ENCODE data around the gene FAM161B. TPM values are rescaled to one million over a fixed set of nuclear protein-coding genes. Genes with fewer than 3 reads are reported as not detected.
A peak's percentile ranks its signal among the peaks of the same experiment; 100 is the strongest.
"Not testable (repeated sequence)": the region's sequence is repeated elsewhere in the genome, so short reads cannot be mapped to it uniquely, and the experiment has no call there.

FAM161B gene, protein sequence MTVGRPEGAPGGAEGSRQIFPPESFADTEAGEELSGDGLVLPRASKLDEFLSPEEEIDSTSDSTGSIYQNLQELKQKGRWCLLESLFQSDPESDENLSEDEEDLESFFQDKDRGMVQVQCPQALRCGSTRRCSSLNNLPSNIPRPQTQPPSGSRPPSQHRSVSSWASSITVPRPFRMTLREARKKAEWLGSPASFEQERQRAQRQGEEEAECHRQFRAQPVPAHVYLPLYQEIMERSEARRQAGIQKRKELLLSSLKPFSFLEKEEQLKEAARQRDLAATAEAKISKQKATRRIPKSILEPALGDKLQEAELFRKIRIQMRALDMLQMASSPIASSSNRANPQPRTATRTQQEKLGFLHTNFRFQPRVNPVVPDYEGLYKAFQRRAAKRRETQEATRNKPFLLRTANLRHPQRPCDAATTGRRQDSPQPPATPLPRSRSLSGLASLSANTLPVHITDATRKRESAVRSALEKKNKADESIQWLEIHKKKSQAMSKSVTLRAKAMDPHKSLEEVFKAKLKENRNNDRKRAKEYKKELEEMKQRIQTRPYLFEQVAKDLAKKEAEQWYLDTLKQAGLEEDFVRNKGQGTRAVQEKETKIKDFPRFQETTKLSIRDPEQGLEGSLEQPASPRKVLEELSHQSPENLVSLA
- 4.3 and 4.8 TPM in 2 replicates for total RNA-seq

- peak; percentile 84 for DNase-seq (ENCODE audit: extremely low read depth, low read depth, low spot score)
Observed at GRCh38 chr14:73949752-73950734, at the start of gene FAM161B, which contains the start of gene COQ6. Gene FAM161B, minus strand, starts transcription at chr14:73950094. Its CDS starts 68 bp downstream, at chr14:73950026. Gene COQ6, plus strand, starts transcription at chr14:73950302. Its CDS starts 31 bp downstream, at chr14:73950333.

- no peak for DNase-seq (ENCODE audit: extremely low read depth, low read depth, low spot score)
Observed at GRCh38 chr14:73998726-73999125, 48.8 kb upstream of the FAM161B start.

DNA sequence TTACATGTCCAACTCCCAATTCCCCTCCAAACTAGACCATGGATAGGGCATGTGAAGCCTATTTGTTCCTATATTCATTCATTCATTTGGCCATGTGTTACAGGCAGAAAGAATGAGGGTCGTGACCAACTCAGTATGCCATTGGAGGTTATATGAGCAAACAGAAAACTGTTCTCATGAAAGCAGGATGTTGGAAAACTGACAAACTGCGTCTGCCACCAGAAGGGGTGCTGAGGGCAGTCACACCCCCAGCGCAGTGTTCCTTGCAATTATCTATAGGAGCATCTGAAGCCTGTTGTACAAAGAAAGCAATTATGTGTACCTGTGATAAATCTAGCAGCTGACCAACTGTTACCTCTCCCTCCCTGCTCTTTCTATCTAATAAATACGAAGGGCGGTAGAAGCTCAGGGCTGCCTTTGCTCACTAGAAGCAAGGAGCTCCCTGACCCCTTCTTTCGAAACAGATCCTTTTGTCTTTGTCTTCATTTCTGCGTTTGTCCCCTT, 48.1 kb upstream of the FAM161B start:
- no peak for DNase-seq (ENCODE audit: extremely low read depth, low read depth, low spot score)

DNA sequence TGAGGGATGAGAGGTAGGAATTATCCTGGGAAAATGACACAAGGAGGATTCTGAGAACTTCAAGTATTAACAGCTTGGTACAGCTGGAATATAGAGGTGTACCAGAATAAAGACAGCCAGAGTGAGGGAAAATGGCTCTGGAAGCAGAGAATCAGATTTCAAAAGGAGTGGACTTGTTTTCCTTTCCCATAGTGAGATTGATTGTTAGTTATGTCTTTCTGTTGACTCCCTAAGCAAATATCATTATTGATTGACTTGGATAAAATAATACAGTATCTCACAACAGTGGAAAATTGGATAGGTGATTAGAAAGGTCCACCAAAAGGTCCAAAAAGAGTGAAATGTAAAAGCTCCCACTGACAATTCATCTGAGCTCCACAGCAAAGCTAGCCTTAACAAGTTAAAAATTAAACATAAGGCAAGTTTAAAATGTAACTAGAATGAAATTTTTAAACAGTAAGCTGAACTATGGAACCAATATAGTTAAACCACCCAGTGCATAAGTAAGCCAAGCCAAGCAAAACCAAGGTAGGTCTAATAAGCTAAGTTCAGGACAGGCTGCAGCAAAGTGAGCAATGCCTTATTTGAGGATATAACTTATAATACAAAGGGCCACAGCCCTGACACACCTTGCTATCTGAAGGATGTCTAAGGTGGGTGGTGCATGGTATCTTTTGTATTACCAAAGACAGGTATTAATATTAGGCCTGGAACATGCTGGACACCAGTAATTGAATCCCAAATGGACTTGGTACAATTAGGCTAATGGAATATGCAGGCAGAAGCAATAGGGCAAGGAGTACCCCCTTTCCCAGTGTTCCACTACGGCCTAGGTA, 47.4 kb upstream of the FAM161B start:
- DNase-seq (ENCODE audit: extremely low read depth, low read depth, low spot score), result no peak

DNA sequence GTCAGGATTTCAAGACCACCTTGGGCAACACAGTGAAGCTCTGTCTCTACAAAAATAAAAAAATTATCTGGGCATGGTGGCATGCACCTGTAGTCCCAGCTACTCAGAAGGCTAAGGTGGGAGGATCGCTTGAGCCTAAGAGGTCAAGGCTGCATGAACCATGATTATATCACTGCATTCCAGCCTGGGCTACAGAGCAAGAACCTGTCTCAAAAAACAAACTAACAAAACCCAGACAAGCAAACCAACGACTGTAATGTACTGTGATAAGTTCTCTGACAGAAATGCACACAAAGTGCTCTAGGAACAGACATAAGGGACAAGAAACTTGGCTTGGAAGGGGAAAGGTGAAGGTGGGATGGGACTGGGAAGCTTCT, 46.8 kb upstream of the FAM161B start:
- no peak for DNase-seq (ENCODE audit: extremely low read depth, low read depth, low spot score)

GRCh38 chr14:73995977-73996378, 46.1 kb upstream of the FAM161B start:
- DNase-seq (ENCODE audit: extremely low read depth, low read depth, low spot score), result no peak

- DNase-seq (ENCODE audit: extremely low read depth, low read depth, low spot score), result not testable (repeated sequence)
Observed at GRCh38 chr14:73994926-73995325, 45.0 kb upstream of the FAM161B start.

DNA sequence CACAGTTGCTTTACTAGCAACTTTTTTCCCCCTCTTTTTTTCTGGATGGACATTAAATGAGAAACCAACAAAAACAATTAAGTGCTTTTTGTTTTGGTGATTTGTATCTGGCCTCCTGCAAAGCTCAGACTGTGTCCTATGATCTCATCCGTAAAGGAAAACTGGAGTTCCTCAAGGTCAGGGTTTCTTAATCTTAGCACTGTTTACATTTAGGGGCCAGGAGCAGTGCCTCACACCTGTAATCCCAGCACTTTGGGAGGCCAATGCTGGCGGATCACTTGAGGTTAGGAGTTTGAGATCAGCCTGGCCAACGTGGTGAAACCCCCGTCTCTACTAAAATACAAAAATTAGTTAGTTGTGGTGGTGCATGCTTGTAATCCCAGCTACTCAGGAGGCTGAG, 41.2 kb upstream of the FAM161B start:
- DNase-seq (ENCODE audit: extremely low read depth, low read depth, low spot score), result no peak

DNA sequence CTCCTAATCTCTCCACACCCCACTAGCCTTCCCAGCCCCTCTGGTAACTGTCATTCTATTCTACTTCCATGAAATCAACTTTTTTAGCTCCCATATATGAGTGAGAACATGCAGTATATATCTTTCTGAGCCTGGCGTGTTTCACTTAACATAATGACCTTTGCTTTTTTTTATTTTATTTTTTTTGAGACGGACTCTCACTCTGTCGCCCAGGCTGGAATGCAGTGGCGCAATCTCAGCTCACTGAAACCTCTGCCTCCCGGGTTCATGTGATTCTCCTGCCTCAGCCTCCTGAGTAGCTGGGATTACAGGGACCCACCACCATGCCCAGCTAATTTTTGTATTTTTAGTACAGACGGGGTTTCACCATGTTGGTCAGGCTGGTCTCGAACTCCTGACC, 38.8 kb upstream of the FAM161B start:
- DNase-seq (ENCODE audit: extremely low read depth, low read depth, low spot score), result not testable (repeated sequence)

DNA sequence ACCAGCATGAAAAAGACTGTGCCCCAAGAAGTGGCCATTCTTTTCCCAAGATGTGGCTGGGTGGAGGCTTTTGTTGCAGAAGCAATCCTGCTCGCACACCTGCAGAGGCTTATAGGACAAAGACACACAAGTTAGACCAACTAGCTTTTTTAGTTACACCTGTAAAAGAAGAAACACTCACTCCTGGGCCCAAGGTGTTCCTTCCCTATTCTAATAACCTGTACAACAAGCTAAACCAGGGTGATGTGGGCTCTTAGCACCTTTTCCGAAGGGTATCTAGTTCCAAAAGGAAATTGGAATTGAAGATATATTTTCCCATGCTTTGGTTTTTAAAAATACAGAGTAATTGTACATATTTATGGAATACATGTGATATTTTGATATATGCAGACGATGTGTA, 38.2 kb upstream of the FAM161B start:
- DNase-seq (ENCODE audit: extremely low read depth, low read depth, low spot score), result no peak

- DNase-seq (ENCODE audit: extremely low read depth, low read depth, low spot score), result no peak
Observed at GRCh38 chr14:73977896-73978295, 28.0 kb upstream of the FAM161B start.

GRCh38 chr14:73976125-73976524, 26.2 kb upstream of the FAM161B start:
- DNase-seq (ENCODE audit: extremely low read depth, low read depth, low spot score), result no peak

DNA sequence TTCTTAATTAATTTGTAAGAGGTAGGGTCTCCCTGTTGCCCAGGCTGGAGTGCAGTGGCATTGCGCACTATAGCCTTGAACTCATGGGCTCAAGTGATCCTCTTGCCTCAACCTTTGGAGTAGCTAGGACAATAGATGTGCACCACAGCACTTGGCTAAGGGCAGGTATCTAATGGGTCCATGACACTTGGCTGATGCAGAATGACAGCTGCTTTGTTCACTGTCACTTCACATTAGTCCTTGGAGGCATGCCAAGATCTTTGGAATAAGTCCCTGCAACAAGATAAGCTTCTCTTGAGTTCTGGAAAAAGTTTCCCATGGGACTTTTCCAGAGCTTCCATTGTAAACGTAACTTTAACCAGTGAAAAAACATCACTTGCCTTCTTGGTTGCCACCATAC, 23.6 kb upstream of the FAM161B start:
- DNase-seq (ENCODE audit: extremely low read depth, low read depth, low spot score), result no peak

GRCh38 chr14:73968885-73969284, 19.0 kb upstream of the FAM161B start:
- DNase-seq (ENCODE audit: extremely low read depth, low read depth, low spot score), result no peak

- DNase-seq (ENCODE audit: extremely low read depth, low read depth, low spot score), result no peak
Observed at GRCh38 chr14:73965216-73965615, 15.3 kb upstream of the FAM161B start.

GRCh38 chr14:73961192-73961591, 11.3 kb upstream of the FAM161B start:
- DNase-seq (ENCODE audit: extremely low read depth, low read depth, low spot score), result no peak

DNA sequence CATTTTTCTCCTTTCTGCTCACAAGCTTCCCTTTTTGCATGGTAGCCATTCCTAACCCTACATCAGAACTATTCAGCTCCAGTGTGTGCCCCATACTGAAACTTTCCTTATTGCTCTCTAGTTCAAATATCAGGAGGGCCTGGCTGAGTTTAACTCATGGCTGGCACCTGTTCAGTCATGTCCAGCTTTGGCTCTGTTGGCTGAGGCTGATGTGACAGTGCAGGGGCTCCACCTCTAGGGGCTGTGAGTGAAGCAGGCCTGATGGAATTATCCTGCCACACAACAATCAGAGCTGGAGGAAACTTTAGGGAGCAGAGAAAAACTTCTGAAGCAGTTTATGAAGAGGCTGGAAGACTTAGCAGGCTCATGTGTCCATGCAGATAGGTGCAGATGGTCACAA, 8.7 kb upstream of the FAM161B start:
- no peak for DNase-seq (ENCODE audit: extremely low read depth, low read depth, low spot score)

- no peak for DNase-seq (ENCODE audit: extremely low read depth, low read depth, low spot score)
Observed at GRCh38 chr14:73955674-73956073, 5.8 kb upstream of the FAM161B start.

DNA sequence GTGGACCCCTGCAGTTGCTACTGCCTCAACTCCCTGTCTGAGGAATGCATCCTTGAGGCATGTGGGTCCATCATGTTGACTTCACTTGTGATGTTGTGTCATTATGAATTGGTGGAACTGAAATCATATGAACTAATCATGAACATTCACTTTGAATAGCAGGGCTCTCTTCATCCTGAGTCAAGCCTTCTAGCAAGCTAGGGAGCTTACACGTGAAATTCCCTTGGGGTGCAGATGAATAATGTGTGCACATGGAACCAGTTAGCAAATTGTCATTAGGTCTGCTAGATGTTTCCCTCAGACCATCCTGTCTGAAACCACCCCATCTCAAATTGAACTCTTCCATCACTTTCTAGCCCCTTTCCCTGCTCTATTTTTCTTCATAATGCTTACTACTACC, 3.8 kb upstream of the FAM161B start:
- DNase-seq (ENCODE audit: extremely low read depth, low read depth, low spot score), result no peak

DNA sequence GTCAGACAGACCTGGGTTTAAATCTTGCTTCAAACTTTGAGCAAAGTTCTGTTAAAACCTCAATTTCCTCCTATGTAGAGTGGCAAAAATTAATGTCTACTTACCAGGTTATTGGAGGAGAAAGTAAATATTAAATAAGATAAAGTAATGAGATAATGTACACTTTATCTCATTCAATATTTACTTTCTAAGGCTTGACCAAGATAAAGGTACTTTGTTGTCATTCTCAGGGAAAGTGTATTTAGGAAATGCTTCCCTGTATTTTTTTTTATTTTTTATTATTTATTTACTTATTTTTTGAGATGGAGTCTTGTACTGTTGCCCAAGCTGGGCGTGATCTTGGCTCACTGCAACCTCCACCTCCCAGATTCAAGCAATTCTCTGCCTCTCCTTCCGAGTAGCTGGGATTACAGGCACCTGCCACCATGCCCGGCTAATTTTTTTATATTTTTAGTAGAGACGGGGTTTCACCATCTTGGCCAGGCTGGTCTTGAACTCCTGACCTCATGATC, 4.7 kb downstream of the FAM161B start:
- DNase-seq (ENCODE audit: extremely low read depth, low read depth, low spot score), result no peak
